Measurements from ENCODE around the gene HS6ST2.

- TF ChIP-seq EZH2phosphoT487 (IDR thresholded peaks at IDR 0.05; ENCODE audit: insufficient read depth, low read depth), result no peak
- no peak for TF ChIP-seq EZH2 (IDR thresholded peaks at IDR 0.05; ENCODE audit: insufficient read depth, poor library complexity, severe bottlenecking)
Measured at GRCh38 chrX:133005042-133005441, 46.6 kb upstream of the HS6ST2 start.
